GM18951 (cell line): ENCODE data around the gene SUN1.

Experiments
- POLR2A ChIP-seq: IDR thresholded peaks from 4 replicates; pipeline ENCODE4 v1.6.1; 2011; ENCODE audit warnings: mild to moderate bottlenecking; ENCODE audit not compliant: insufficient read length, insufficient read depth; ENCODE audit errors: extremely low read depth
- in situ Hi-C: fragments of 300-500 bp; cut with MboI; formaldehyde crosslinking; loops from one replicate; pipeline ENCODE4 v1.12.0; 2022; ENCODE audit warnings: low sequenced_read_pairs, mixed read lengths, inconsistent platforms; ENCODE audit not compliant: unreplicated experiment

Gene SUN1

GRCh38 chr7:849145-849544, 16.9 kb downstream of the SUN1 start:
- in situ Hi-C loops, result no loop called here
- TF ChIP-seq POLR2A, result no peak

- TF ChIP-seq POLR2A, result no peak
- in situ Hi-C loops, result no loop called here
Observed at GRCh38 chr7:849781-850180, 17.5 kb downstream of the SUN1 start.

- in situ Hi-C loops, result no loop called here
- no peak for TF ChIP-seq POLR2A
Observed at GRCh38 chr7:851204-851603, 18.9 kb downstream of the SUN1 start.

GRCh38 chr7:853366-854117, 21.3 kb downstream of the SUN1 start:
- no peak for TF ChIP-seq POLR2A
- in situ Hi-C loops, result no loop called here

- in situ Hi-C loops, result no loop called here
- TF ChIP-seq POLR2A, result no peak
Observed at GRCh38 chr7:854118-854775, 22.0 kb downstream of the SUN1 start.

- in situ Hi-C loops, result no loop called here
- no peak for TF ChIP-seq POLR2A
Observed at GRCh38 chr7:855686-856369, 23.6 kb downstream of the SUN1 start.

GRCh38 chr7:856444-857095, 24.3 kb downstream of the SUN1 start:
- in situ Hi-C loops, result no loop called here
- no peak for TF ChIP-seq POLR2A

GRCh38 chr7:857661-858060, 25.4 kb downstream of the SUN1 start:
- no peak for TF ChIP-seq POLR2A
- in situ Hi-C loops, result no loop called here

- no peak for TF ChIP-seq POLR2A
- in situ Hi-C loops, result loop anchor here (10.0 kb wide), 2 partner anchors 75 to 545 kb away; no protein-coding TSS in a partner anchor
Observed at GRCh38 chr7:859359-860030, 27.2 kb downstream of the SUN1 start.

- in situ Hi-C loops, result loop anchor here (10.0 kb wide), 2 partner anchors 75 to 545 kb away; no protein-coding TSS in a partner anchor
- TF ChIP-seq POLR2A, result no peak
Observed at GRCh38 chr7:860149-860548, 27.9 kb downstream of the SUN1 start.

- in situ Hi-C loops, result loop anchor here (10.0 kb wide), 2 partner anchors 76 to 546 kb away; no protein-coding TSS in a partner anchor
Observed at GRCh38 chr7:861222-861621, 28.9 kb downstream of the SUN1 start.

GRCh38 chr7:862157-862556, 29.9 kb downstream of the SUN1 start:
- in situ Hi-C loops, result loop anchor here (10.0 kb wide), 2 partner anchors 77 to 547 kb away; no protein-coding TSS in a partner anchor
- TF ChIP-seq POLR2A, result no peak

More at GRCh38 chr7:861222-861621, 28.9 kb downstream of the SUN1 start:
- no peak for TF ChIP-seq POLR2A
